DOHH2 (cell line): Measurements from ENCODE around the gene COL2A1.

Experiments used
- H3F3A ChIP-seq: fragments of 200-600 bp; sonication (generic), shearing (Covaris generic); 2 replicates; pipeline ENCODE4 v1.6.0; 2016; ENCODE audit warnings: antibody characterized with exemption, mild to moderate bottlenecking; ENCODE audit not compliant: control insufficient read depth, insufficient read depth
- H3K27ac ChIP-seq: fragments of 200-600 bp; sonication (generic); 2 replicates; pipeline ENCODE4 v1.5.1; 2014; ENCODE audit warnings: low read depth, mild to moderate bottlenecking, low read length, moderate library complexity
- H3K27me3 ChIP-seq: fragments of 200-600 bp; sonication (generic); 2 replicates; pipeline ENCODE4 v1.6.1; 2014; ENCODE audit warnings: mild to moderate bottlenecking, low read length, mixed read lengths; ENCODE audit not compliant: control insufficient read depth
- H3K36me3 ChIP-seq: fragments of 200-600 bp; sonication (generic); 2 replicates; pipeline ENCODE4 v1.6.1; 2014; ENCODE audit warnings: mild to moderate bottlenecking, low read length, moderate library complexity, mixed read lengths; ENCODE audit not compliant: control insufficient read depth
- H3K4me1 ChIP-seq: fragments of 200-600 bp; sonication (generic); 2 replicates; pipeline ENCODE4 v1.6.1; 2014; ENCODE audit warnings: mild to moderate bottlenecking, low read length, mixed read lengths; ENCODE audit not compliant: control insufficient read depth
- H3K4me2 ChIP-seq: fragments of 200-600 bp; sonication (generic); 2 replicates; pipeline ENCODE4 v1.6.0; 2014; ENCODE audit warnings: mild to moderate bottlenecking, low read length, moderate library complexity
- H3K4me3 ChIP-seq: fragments of 200-600 bp; sonication (generic); 2 replicates; pipeline ENCODE4 v1.5.1; 2014; ENCODE audit warnings: mild to moderate bottlenecking, low read length, mixed read lengths
- H3K79me2 ChIP-seq: fragments of 200-600 bp; sonication (generic); 2 replicates; pipeline ENCODE4 v1.6.1; 2014; ENCODE audit warnings: mild to moderate bottlenecking, low read length, mixed read lengths; ENCODE audit not compliant: control insufficient read depth
- H3K9me2 ChIP-seq: fragments of 200-600 bp; sonication (generic); replicated peaks from 2 replicates; pipeline ENCODE4 v1.6.1; 2014; ENCODE audit warnings: mild to moderate bottlenecking, low read length, mixed read lengths; ENCODE audit not compliant: control insufficient read depth
- H3K9me3 ChIP-seq: fragments of 200-600 bp; sonication (generic); 2 replicates; pipeline ENCODE4 v1.6.1; 2014; ENCODE audit warnings: antibody characterized with exemption, low read length, mixed read lengths; ENCODE audit not compliant: control insufficient read depth, insufficient read depth
- H4K20me1 ChIP-seq: fragments of 200-600 bp; sonication (generic); 2 replicates; pipeline ENCODE4 v1.6.0; 2014; ENCODE audit warnings: low read depth, mild to moderate bottlenecking, antibody characterized with exemption, low read length, moderate library complexity; ENCODE audit not compliant: control insufficient read depth, insufficient read depth
- EZH2phosphoT487 ChIP-seq: fragments of 200-600 bp; sonication (generic); IDR thresholded peaks from 2 replicates; pipeline ENCODE4 v1.6.1; 2017; ENCODE audit warnings: borderline replicate concordance, mild to moderate bottlenecking, antibody characterized with exemption, low read length, moderate library complexity, mixed read lengths
- TF ChIP-seq, protein P1 (sequence below): fragments of 200-600 bp; sonication (generic); IDR thresholded peaks from one replicate; pipeline ENCODE4 v1.5.1; 2014; ENCODE audit warnings: antibody characterized with exemption, mild to moderate bottlenecking, low read depth, low read length; ENCODE audit not compliant: poor library complexity, severe bottlenecking

COL2A1 gene

DNA sequence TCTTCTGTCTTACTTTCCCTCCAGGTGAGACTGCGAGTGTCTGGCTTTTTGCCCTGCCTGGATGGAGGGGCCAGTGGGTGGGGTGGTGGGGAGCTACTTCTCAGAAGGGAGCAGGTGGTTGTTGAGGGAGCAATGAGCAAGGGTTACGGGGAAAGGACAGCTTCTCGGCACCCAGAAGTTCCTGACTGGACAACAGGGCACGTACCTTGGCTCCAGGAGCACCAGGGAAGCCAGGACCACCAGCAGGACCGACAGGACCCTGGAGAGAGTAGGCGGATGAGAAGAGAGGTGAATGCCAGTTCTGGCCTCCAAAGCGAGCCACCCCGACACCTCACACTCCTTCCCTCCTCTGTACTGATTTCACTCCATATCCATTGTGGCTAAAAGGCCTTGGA, 15.3 kb downstream of the COL2A1 start:
- peaks cover 3% of the 10 kb centered on the region; the same call in 1 of the 2 replicates for H3K27me3 ChIP-seq
- H3K4me1 ChIP-seq = peaks cover 21% of the 10 kb centered on the region
- no peaks in the 10 kb centered on the region for H3K79me2 ChIP-seq
- no peaks in the 10 kb centered on the region for H3K36me3 ChIP-seq
- no peak overlapping the region for H3K4me3 ChIP-seq
- peaks cover 4% of the 10 kb centered on the region; the same call in 1 of the 2 replicates for H3F3A ChIP-seq
- no peaks in the 10 kb centered on the region for H4K20me1 ChIP-seq
- no peak overlapping the region for H3K27ac ChIP-seq
- no peak for TF ChIP-seq EZH2phosphoT487
- TF ChIP-seq, protein P1, sequence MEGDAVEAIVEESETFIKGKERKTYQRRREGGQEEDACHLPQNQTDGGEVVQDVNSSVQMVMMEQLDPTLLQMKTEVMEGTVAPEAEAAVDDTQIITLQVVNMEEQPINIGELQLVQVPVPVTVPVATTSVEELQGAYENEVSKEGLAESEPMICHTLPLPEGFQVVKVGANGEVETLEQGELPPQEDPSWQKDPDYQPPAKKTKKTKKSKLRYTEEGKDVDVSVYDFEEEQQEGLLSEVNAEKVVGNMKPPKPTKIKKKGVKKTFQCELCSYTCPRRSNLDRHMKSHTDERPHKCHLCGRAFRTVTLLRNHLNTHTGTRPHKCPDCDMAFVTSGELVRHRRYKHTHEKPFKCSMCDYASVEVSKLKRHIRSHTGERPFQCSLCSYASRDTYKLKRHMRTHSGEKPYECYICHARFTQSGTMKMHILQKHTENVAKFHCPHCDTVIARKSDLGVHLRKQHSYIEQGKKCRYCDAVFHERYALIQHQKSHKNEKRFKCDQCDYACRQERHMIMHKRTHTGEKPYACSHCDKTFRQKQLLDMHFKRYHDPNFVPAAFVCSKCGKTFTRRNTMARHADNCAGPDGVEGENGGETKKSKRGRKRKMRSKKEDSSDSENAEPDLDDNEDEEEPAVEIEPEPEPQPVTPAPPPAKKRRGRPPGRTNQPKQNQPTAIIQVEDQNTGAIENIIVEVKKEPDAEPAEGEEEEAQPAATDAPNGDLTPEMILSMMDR = no peak
- no peaks in the 10 kb centered on the region for H3K9me3 ChIP-seq
- H3K4me2 ChIP-seq = no peak overlapping the region
- H3K9me2 ChIP-seq = no peaks in the 10 kb centered on the region

DNA sequence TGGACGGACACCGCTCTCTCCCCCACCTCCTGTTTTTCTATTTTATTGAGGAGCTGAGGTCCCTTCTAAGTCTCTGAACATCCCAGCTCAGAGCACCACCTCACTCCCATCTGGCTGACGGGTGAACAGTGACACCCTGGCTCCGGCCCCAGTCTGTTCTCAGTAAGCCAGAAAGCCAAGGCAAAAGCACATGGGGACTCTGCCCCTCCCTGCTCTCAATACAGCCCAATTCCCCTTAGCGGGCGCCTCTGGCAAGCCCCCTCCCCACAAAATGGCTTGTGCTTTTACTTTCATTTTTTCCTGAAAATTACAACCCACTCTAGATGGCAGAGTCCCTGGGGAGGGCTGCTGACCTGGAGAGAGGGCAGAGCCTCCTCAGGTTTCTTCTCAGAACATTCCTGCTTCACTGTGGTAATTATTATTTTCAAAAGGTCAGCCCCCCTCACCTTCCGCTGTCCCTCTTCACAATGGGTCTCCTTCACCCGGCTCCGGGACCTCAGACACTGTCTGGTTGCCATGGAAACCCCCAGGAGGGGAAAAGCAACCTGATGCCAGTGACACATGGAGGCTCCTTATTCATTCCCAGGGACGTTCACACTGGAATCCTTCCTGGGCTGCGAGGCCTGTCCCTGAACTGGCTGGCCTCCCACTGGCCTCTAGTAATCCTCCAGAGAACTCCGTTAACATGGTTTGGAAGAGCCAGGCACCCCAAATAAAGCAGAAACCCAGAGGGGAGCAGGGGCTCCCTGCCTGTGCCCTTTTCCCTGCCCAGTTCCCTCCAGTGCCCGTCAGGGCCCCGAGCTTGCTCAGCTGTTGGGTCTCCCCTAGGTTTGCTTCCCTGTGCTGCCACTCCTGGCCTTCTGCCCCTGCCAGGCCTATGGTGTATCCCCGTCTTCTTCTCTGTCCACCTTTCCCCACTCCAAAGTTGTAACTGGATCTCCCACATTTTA, 15.9 kb downstream of the COL2A1 start:
- no peaks in the 10 kb centered on the region for H4K20me1 ChIP-seq
- H3K9me3 ChIP-seq = no peaks in the 10 kb centered on the region
- no peak overlapping the region for H3K4me2 ChIP-seq
- H3K4me3 ChIP-seq = no peak overlapping the region
- H3K4me1 ChIP-seq = peaks cover 21% of the 10 kb centered on the region
- H3K27me3 ChIP-seq = peaks cover 1% of the 10 kb centered on the region; the same call in 1 of the 2 replicates
- TF ChIP-seq, protein P1 = no peak
- no peak for TF ChIP-seq EZH2phosphoT487
- peaks cover 4% of the 10 kb centered on the region; the same call in 1 of the 2 replicates for H3F3A ChIP-seq
- H3K27ac ChIP-seq = no peak overlapping the region
- H3K36me3 ChIP-seq = no peaks in the 10 kb centered on the region
- no peaks in the 10 kb centered on the region for H3K9me2 ChIP-seq
- H3K79me2 ChIP-seq = no peaks in the 10 kb centered on the region

DNA sequence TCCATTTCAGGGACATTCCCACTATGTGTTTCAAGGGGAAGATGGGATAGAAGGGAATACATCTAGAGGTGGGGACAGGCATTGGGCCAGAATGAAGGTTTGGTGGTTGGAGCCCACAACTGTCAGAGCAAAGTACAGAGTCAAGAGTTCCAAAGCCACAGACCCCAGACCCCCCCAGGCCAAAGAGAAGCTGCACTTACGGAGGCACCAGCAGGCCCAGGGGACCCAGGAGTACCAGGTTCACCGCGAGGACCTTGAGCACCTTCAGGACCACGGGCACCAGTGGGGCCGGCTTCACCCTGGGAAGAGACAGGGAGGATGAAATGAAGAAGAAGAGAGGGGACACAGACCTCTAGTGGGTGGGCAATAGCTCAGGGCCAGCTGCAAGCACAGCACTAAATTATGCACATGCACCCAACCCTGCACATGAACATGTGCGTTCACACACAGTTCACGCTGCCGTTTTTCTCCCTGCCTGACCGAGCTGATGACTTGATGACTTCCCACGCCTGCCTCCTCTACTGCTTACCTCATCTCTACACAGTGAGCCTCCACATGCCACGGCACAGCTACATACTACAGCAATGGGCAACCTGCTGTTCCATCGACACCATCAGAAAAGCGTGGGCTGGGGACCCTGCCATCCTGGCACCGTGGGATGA, 16.7 kb downstream of the COL2A1 start:
- no peaks in the 10 kb centered on the region for H4K20me1 ChIP-seq
- peaks cover 4% of the 10 kb centered on the region; the same call in 1 of the 2 replicates for H3F3A ChIP-seq
- no peaks in the 10 kb centered on the region for H3K79me2 ChIP-seq
- peaks cover 21% of the 10 kb centered on the region for H3K4me1 ChIP-seq
- H3K36me3 ChIP-seq = no peaks in the 10 kb centered on the region
- H3K27me3 ChIP-seq = no peaks in the 10 kb centered on the region
- TF ChIP-seq, protein P1 = no peak
- no peak for TF ChIP-seq EZH2phosphoT487
- no peaks in the 10 kb centered on the region for H3K9me3 ChIP-seq
- no peaks in the 10 kb centered on the region for H3K9me2 ChIP-seq
- no peak overlapping the region for H3K4me3 ChIP-seq
- no peak overlapping the region for H3K4me2 ChIP-seq
- H3K27ac ChIP-seq = no peak overlapping the region
